IMR-90 (cell line): ENCODE data around the gene ZNF311. TPM values are rescaled to one million over a fixed set of nuclear protein-coding genes. Genes with fewer than 3 reads are reported as not detected.

ENCODE experiments used
- ATAC-seq: fragments of 200-7000 bp; cut with Tn5 transposase; 2 replicates; pipeline ENCODE4 v1.9.1; 2020; ENCODE audit warnings: low read depth, mild to moderate bottlenecking, moderate library complexity
- BruUV-seq: library from RNA; stranded (reverse); fragments of 400-500 nt; replicated peaks from 2 replicates; lab custom pipeline; 2021; lab: Mats Ljungman, UMichigan
- CTCF ChIA-PET: fragments of 300-600 bp; formaldehyde crosslinking; extraction: SDS; loops from one replicate; lab custom pipeline; 2021; ENCODE audit warnings: antibody characterized with exemption; lab: Yijun Ruan, JAX
- POLR2A ChIA-PET: fragments of 300-600 bp; sonication (Branson Sonifier 250); formaldehyde crosslinking; loops from one replicate; lab custom pipeline; 2022; ENCODE audit warnings: antibody characterized with exemption; ENCODE audit not compliant: unreplicated experiment; lab: Charles Lee
- DNase-seq: peaks from one replicate; pipeline ENCODE4 v3.0.0; 2013
- H2AFZ ChIP-seq: replicated peaks from 2 replicates; pipeline ENCODE3; 2013; ENCODE audit warnings: low read length, mild to moderate bottlenecking; ENCODE audit not compliant: poor library complexity
- H2AK5ac ChIP-seq: 2 replicates; pipeline ENCODE4 v1.6.1; 2013; ENCODE audit warnings: low read depth, low read length, inconsistent platforms
- H2AK9ac ChIP-seq: replicated peaks from 2 replicates; pipeline ENCODE3; 2013; ENCODE audit warnings: mild to moderate bottlenecking, low read depth, low read length, moderate library complexity; ENCODE audit not compliant: poor library complexity
- H2BK120ac ChIP-seq: 2 replicates; pipeline ENCODE4 v1.6.1; 2013; ENCODE audit warnings: low read depth, low read length, inconsistent platforms
- H2BK15ac ChIP-seq: 3 replicates; pipeline ENCODE4 v1.6.1; 2013; ENCODE audit warnings: low read depth, low read length, inconsistent platforms
- H2BK20ac ChIP-seq: 2 replicates; pipeline ENCODE4 v1.6.1; 2013; ENCODE audit warnings: low read depth, mild to moderate bottlenecking, inconsistent platforms, low read length, moderate library complexity
- H2BK5ac ChIP-seq: 2 replicates; pipeline ENCODE4 v1.6.1; 2013; ENCODE audit warnings: mild to moderate bottlenecking, low read depth, low read length, inconsistent platforms; ENCODE audit not compliant: poor library complexity, severe bottlenecking
- H3K14ac ChIP-seq: replicated peaks from 2 replicates; pipeline ENCODE4 v1.6.1; 2013; ENCODE audit warnings: low read depth, low read length, inconsistent platforms
- H3K18ac ChIP-seq: 2 replicates; pipeline ENCODE4 v1.6.1; 2013; ENCODE audit warnings: low read depth, low read length, control low read depth
- H3K23ac ChIP-seq: 2 replicates; pipeline ENCODE4 v1.6.1; 2013; ENCODE audit warnings: low read depth, low read length, inconsistent platforms
- H3K27ac ChIP-seq: 2 replicates; pipeline ENCODE4 v1.5.1; 2013; ENCODE audit warnings: mild to moderate bottlenecking, control low read depth, low read length; ENCODE audit not compliant: insufficient read depth
- H3K27me3 ChIP-seq: 2 replicates; pipeline ENCODE4 v1.6.1; 2013; ENCODE audit warnings: low read length; ENCODE audit not compliant: control insufficient read depth, insufficient read depth
- H3K36me3 ChIP-seq: 2 replicates; pipeline ENCODE4 v1.6.1; 2013; ENCODE audit warnings: low read length, mixed read lengths; ENCODE audit not compliant: control insufficient read depth, insufficient read depth
- H3K4ac ChIP-seq: 2 replicates; pipeline ENCODE4 v1.6.1; 2013; ENCODE audit warnings: low read depth, low read length, inconsistent platforms
- H3K4me1 ChIP-seq: 2 replicates; pipeline ENCODE4 v1.6.1; 2013; ENCODE audit warnings: low read length, mixed read lengths; ENCODE audit not compliant: control insufficient read depth, insufficient read depth
- H3K4me2 ChIP-seq: 2 replicates; pipeline ENCODE4 v1.6.1; 2013; ENCODE audit warnings: low read depth, mild to moderate bottlenecking, control low read depth, low read length, moderate library complexity
- H3K4me3 ChIP-seq: 2 replicates; pipeline ENCODE4 v1.5.1; 2013; ENCODE audit warnings: low read depth, mild to moderate bottlenecking, control low read depth, low read length, moderate library complexity; ENCODE audit not compliant: insufficient read depth
- H3K56ac ChIP-seq: 2 replicates; pipeline ENCODE4 v1.6.1; 2013; ENCODE audit warnings: low read length, inconsistent platforms; ENCODE audit not compliant: insufficient read depth; ENCODE audit errors: extremely low read depth
- H3K79me1 ChIP-seq, 2 experiments: 2 replicates each; pipeline ENCODE4 v1.6.1; 2013; ENCODE audit warnings: low read length in 2 of 2, inconsistent platforms in 1 of 2, low read depth in 1 of 2
- H3K9ac ChIP-seq: 2 replicates; pipeline ENCODE4 v1.6.1; 2013; ENCODE audit warnings: low read depth, low read length, control low read depth
- H3K9me1 ChIP-seq: 2 replicates; pipeline ENCODE4 v1.6.1; 2013; ENCODE audit warnings: low read length, inconsistent platforms; ENCODE audit not compliant: insufficient read depth
- H3K9me3 ChIP-seq: 2 replicates; pipeline ENCODE4 v1.6.1; 2013; ENCODE audit warnings: low read length; ENCODE audit not compliant: control insufficient read depth, insufficient read depth
- H4K20me1 ChIP-seq: 2 replicates; pipeline ENCODE4 v1.6.1; 2013; ENCODE audit warnings: low read length, inconsistent platforms; ENCODE audit not compliant: insufficient read depth
- H4K5ac ChIP-seq: 2 replicates; pipeline ENCODE4 v1.6.1; 2013; ENCODE audit warnings: mild to moderate bottlenecking, low read depth, low read length, control low read depth
- H4K8ac ChIP-seq, 2 experiments: 2 replicates each; pipeline ENCODE4 v1.6.1; 2013; ENCODE audit warnings: low read depth in 2 of 2, low read length in 2 of 2, control low read depth in 1 of 2, inconsistent platforms in 1 of 2
- H4K91ac ChIP-seq: 2 replicates; pipeline ENCODE4 v1.6.1; 2013; ENCODE audit warnings: low read depth, low read length, inconsistent platforms; ENCODE audit not compliant: insufficient read depth
- CHD1 ChIP-seq: IDR thresholded peaks from 2 replicates; pipeline ENCODE4 v1.6.1; 2012; ENCODE audit warnings: low read depth, low read length, improper control_type of control experiment
- FOS ChIP-seq: fragments of 150-350 bp; IDR thresholded peaks from 2 replicates; pipeline ENCODE4 v1.6.1; 2016; ENCODE audit warnings: low read depth, low read length
- NFE2L2 ChIP-seq: fragments of 150-350 bp; IDR thresholded peaks from 2 replicates; pipeline ENCODE4 v1.6.1; 2016; ENCODE audit warnings: low read depth, mild to moderate bottlenecking, low read length
- RFX5 ChIP-seq: IDR thresholded peaks from 2 replicates; pipeline ENCODE4 v1.8.0; 2012; ENCODE audit warnings: low read depth, mild to moderate bottlenecking, low read length, moderate library complexity
- WGBS, 2 experiments: methylation state at CpG; one replicate each; pipeline versions ENCODE4 v1.1.5 to v1.1.7; 2013; ENCODE audit warnings: missing lambda C conversion rate in 2 of 2; ENCODE audit not compliant: insufficient read length in 1 of 2; ENCODE audit errors: extremely low coverage in 2 of 2; 5-methylcytosine and 5-hydroxymethylcytosine counted together
- dilution Hi-C: fragments of 300-500 bp; cut with HindIII; formaldehyde crosslinking; loops from one replicate; pipeline ENCODE4 v1.14.3; 2018; ENCODE audit warnings: low sequenced_read_pairs; ENCODE audit not compliant: unreplicated experiment
- in situ Hi-C: fragments of 300-500 bp; cut with MboI; formaldehyde crosslinking; loops from 3 replicates; pipeline ENCODE4 v1.14.3; 2019; ENCODE audit warnings: low sequenced_read_pairs, inconsistent platforms, mixed read lengths
- intact Hi-C: fragments of 100-400 bp; cut with micrococcal nuclease; formaldehyde crosslinking; loops from 2 replicates; pipeline ENCODE4 v1.10.0; 2022
- polyA plus RNA-seq, 3 experiments: library from polyadenylated mRNA; depleted of rRNA; stranded (reverse); fragments of >200 nt; gene quantifications; 2 replicates each; pipeline ENCODE4 v1.2.3, GENCODE V29; 2012; ENCODE audit warnings: low replicate concordance in 1 of 3
- total RNA-seq: library from RNA; depleted of rRNA; stranded (reverse); fragments of >200 nt; gene quantifications from 2 replicates; pipeline ENCODE4 v1.2.3, GENCODE V29; 2012

The ZNF311 gene
- total and polyA plus RNA-seq, 2 of the 4 experiments (the other 2 are of a cell fraction), result 0.34 to 0.36 TPM

- Histone ChIP-seq H2BK5ac (peak overlapping the region; percentile 35), H2AK5ac (no peak overlapping the region), H4K91ac (no peak overlapping the region), H3K9me3 (no peaks in the 10 kb centered on the region), H4K5ac (no peak overlapping the region), H4K8ac (no peak overlapping the region), H3K36me3 (no peaks in the 10 kb centered on the region), H4K20me1 (no peaks in the 10 kb centered on the region; the same call in 1 of the 2 replicates), H2BK15ac (no peak overlapping the region), H3K27ac (no peak overlapping the region), H3K23ac (no peak overlapping the region), H2AK9ac (peak overlapping the region; percentile 21), H3K18ac (no peak overlapping the region), H2BK120ac (no peak overlapping the region), H3K56ac (no peak overlapping the region; the same call in 1 of the 2 replicates), H2AFZ (peak overlapping the region; percentile 75), H3K14ac (peak overlapping the region; percentile 50; the same call in 1 of the 2 replicates), H3K4ac (peak overlapping the region; percentile 51; the same call in 1 of the 2 replicates), H3K4me2 (peak overlapping the region; percentile 71), H2BK20ac (no peak overlapping the region), H3K9me1 (no peaks in the 10 kb centered on the region), H3K79me1 (no peaks in the 10 kb centered on the region), H3K4me1 (peaks cover 2% of the 10 kb centered on the region; the same call in 1 of the 2 replicates), H3K9ac (peak overlapping the region; percentile 54), H3K27me3 (no peaks in the 10 kb centered on the region; the same call in 1 of the 2 replicates), H3K4me3 (peak overlapping the region; percentile 58)
- peak; percentile 87 for DNase-seq
- TF ChIP-seq FOS, result peak; percentile 95
- peak; percentile 24; the same call in 1 of the 2 replicates for TF ChIP-seq CHD1
- TF ChIP-seq RFX5, result no peak
- peak; percentile 63; the same call in 1 of the 2 replicates for TF ChIP-seq NFE2L2
- in situ Hi-C loops (no loop called here), intact Hi-C loops (loop anchor here (1.0 to 5.0 kb wide), 10 partner anchors 29 to 253 kb away; no protein-coding TSS in a partner anchor), dilution Hi-C loops (no loop called here)
- BruUV-seq, result no TSS peak
- WGBS, 2 experiments, result no CpG with 5 or more reads among the region's 23 CpGs
- CTCF ChIA-PET, result no interaction called here
- POLR2A ChIA-PET, result no interaction called here
- ATAC-seq, result peak; percentile 65
Measured at GRCh38 chr6:28981833-28982475, 23.2 kb downstream of the ZNF311 start.
